ENCODE data around the gene REXO1. TPM values are rescaled to one million over a fixed set of nuclear protein-coding genes. Genes with fewer than 3 reads are reported as not detected.
"Not testable (repeated sequence)": the region's sequence is repeated elsewhere in the genome, so short reads cannot be mapped to it uniquely, and the experiment has no call there.

REXO1 gene
- total RNA-seq, 2 experiments from 2014 or later, result 46.5 to 47.5 TPM

DNA sequence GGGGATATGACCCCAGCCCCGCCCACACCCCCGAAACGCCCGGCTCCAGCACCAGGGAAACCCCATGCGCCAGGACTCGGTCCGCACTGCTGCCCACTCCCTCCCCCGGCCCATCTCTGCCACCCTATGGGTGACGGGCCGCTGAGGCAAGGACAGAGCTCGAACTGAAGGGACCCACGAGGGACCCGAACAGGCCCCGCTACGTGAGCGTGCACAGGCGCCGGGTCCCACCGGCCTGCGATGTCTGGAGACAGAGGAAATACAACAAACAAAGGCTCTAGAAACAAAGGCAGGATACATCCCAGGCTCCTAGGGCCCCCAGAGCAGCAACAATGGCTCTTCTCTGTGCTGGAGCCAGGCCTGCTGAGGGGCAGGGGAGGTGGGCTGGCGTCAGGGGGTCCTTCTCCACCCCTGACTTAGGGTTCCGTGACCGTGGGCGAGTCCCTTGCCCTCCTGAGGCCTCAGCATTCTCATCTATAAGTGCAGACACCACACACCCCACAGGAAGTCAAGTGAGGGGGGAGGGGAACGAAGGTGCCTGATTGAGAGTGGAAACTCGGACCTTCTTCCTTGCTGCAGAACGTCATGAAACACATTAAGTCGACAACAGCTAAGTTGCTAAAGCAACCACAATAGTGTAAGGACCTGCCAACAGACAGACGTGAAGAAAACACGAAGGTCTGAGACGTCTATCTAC is 34.0 kb upstream of the REXO1 start:
- DNase-seq, result peak; percentile 85
- Mint-ChIP-seq H3K4me3 (peak overlapping the region; percentile 98), H3K4me1 (peaks cover 38% of the 10 kb centered on the region), H3K9me3 (no peaks in the 10 kb centered on the region), H3K27me3 (no peaks in the 10 kb centered on the region), H3K27ac (peak overlapping the region; percentile 97), H3K36me3 (ENCODE audit: low read depth) (peaks cover 37% of the 10 kb centered on the region)
- ChIA-PET CTCF (interaction anchor here (1.0 to 1.5 kb wide), 3 partner anchors 15 to 185 kb away, joined by 3 to 4 read pairs (median 3); no protein-coding TSS in a partner anchor), POLR2A (interaction anchor here (1.0 to 6.6 kb wide), 7 partner anchors 7 to 41 kb away, joined by 3 to 111 read pairs (median 10); no protein-coding TSS in a partner anchor)

DNA sequence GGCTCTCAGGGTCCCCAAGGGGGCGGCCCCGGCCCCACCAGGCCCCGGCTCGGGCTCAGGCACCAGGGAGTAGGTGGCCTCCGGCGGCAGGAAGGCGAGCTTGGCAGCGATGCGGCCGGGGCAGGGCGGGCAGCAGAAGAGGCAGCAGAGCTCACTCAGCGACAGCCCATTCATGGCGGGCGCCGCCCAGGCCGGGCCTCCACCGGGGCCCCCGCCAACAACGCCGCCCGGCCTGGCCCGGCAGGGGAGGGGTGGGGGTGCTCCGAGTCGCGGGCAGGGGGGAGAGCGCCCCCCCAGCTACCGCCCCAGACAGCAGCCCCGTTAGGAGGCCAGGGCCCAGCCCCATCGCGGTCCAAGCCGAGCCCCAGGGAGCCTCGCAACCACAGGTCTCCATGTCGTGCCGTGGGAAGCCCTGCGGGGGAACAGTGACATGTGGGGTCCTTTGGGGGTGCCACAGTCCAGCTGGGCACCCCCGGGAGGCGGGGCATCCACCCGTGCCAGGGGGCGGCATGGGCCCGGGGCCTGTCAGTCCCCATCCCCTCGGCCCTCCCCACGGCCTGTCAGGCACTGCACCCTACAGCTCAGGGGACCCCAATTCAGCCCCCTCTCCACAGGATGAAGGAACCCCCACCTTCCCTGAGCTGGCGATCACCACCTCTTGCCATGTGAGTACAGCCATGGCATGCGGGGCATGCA is 33.3 kb upstream of the REXO1 start:
- POLR2A ChIA-PET, result interaction anchor here (1.1 to 5.6 kb wide), 5 partner anchors 12 to 42 kb away, joined by 3 to 111 read pairs (median 10); no protein-coding TSS in a partner anchor
- DNase-seq, result not testable (repeated sequence)

DNA sequence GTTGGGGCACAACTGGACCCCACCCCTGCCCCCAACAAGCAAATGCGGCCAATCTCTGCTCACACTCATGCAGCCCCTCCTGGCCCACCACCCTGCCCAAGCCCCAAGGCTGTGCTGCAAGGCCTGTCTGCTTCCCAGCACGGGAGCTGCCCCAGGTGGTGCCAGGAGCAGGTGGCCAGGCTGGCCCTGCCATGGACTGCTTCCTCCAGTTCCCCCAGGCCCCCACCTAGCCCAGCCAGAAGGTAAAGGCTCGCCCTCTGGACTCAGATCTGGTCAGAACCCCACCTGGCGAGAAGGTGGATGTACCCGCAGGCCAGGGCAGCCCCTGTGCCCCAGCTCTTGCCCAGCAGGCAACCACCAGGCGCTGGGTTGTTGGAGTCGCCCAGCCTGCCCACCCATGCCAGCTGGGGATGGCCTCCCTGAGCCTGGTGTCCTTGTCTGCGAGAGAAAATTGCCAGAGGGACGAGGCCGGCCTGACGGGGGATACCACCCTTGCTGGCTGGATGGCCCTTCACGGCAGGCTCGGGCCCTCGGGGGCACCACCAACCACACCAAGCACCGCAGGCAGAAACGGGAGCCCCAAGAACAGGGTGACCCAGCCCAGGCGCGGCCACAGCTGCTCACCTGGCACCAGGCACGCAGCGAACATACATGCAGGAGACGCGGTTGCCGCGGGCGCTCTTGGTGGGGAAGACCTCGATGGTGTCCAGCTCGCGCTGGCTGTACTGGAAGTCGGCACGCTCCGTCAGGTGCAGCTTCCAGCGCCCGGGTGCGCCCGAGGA is 32.5 kb upstream of the REXO1 start:
- no peak for DNase-seq
- Mint-ChIP-seq H3K27ac (no peak overlapping the region), H3K4me3 (peak overlapping the region; percentile 41), H3K4me1 (peaks cover 39% of the 10 kb centered on the region), H3K9me3 (no peaks in the 10 kb centered on the region), H3K36me3 (ENCODE audit: low read depth) (peaks cover 40% of the 10 kb centered on the region), H3K27me3 (no peaks in the 10 kb centered on the region)
- ChIA-PET CTCF (no interaction called here), POLR2A (interaction anchor here (3.0 to 5.6 kb wide), 2 partner anchors 16 to 25 kb away, joined by 10 to 111 read pairs; no protein-coding TSS in a partner anchor)

More for the DNA sequence above, 33.3 kb upstream of the REXO1 start:
- Mint-ChIP-seq H3K4me3 (peak overlapping the region; percentile 98), H3K27ac (peak overlapping the region; percentile 97), H3K4me1 (peaks cover 36% of the 10 kb centered on the region), H3K36me3 (ENCODE audit: low read depth) (peaks cover 37% of the 10 kb centered on the region)
- not testable (repeated sequence) for H3K9me3 Mint-ChIP-seq, H3K27me3 Mint-ChIP-seq
- CTCF ChIA-PET, result interaction anchor here (1.0 kb wide), 1 partner anchor 185 kb away, joined by 3 read pairs; no protein-coding TSS in a partner anchor

DNA sequence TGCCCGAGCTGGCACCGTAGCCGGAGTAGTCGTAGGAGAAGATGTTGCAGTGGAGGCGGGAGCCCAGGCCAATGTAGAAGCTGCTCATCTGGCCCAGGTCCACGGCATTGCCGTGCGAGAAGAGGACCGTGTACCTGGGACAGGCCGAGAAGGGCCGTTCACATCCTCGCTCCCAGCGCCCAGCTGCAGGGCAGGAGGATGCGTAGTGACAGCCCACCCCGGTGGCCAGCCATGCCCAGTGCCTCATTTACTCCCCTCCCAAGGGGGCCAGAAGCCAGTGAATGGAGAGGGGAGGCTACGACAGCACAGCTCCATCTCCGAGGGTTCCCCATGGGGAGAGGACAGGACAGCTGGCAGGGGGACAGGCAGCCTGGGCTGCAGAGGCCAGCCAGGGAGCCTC is 31.7 kb upstream of the REXO1 start:
- H3K27me3 Mint-ChIP-seq, DNase-seq, H3K4me3 Mint-ChIP-seq, POLR2A ChIA-PET, H3K9me3 Mint-ChIP-seq, CTCF ChIA-PET: not testable (repeated sequence)
- peak overlapping the region; percentile 35 for H3K27ac Mint-ChIP-seq
- peaks cover 47% of the 10 kb centered on the region for H3K36me3 Mint-ChIP-seq (ENCODE audit: low read depth)
- peaks cover 35% of the 10 kb centered on the region for H3K4me1 Mint-ChIP-seq

DNA sequence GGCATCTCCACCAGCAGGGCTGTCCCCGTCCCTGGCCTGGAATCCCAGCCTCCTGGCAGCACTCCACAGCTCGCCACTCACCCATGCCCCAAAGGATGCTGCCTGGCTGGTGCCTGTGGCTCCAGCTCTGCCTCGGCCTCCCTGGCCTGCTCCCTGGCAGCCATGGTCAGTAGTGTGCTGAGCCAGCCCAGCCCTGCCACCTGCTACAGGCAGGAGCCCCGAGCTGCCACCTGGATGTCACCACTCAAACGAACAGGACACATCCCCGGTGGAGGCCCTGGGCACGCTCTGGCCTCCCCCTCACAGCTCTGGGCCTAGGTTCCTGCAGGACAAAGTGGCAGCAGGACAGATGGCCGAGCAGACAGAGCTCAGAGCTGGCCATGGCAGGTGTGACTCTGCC is 30.3 kb upstream of the REXO1 start:
- DNase-seq, H3K27me3 Mint-ChIP-seq, H3K4me3 Mint-ChIP-seq, H3K27ac Mint-ChIP-seq, H3K9me3 Mint-ChIP-seq, CTCF ChIA-PET, POLR2A ChIA-PET: not testable (repeated sequence)
- peaks cover 43% of the 10 kb centered on the region for H3K4me1 Mint-ChIP-seq
- peaks cover 48% of the 10 kb centered on the region for H3K36me3 Mint-ChIP-seq (ENCODE audit: low read depth)

DNA sequence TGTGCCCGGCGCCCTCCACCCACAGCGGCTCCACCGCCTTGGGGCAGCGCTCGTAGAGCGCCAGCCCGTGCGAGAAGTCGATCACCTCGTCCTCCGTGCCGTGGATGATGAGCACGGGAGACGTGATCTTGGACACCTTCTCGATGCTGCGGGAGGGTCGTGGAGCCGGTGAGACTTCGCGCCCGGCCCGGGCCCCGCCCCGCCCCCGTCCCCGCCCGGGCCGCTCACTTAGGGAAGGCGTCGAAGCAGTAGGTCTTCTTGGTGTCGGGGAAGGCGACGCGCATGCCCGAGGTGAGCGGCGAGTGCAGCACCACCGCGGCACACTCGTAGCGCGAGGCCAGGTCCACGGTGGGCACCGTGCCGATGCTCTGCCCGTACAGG is 29.0 kb upstream of the REXO1 start:
- not testable (repeated sequence) for H3K4me3 Mint-ChIP-seq, H3K27me3 Mint-ChIP-seq, H3K27ac Mint-ChIP-seq, DNase-seq, H3K9me3 Mint-ChIP-seq
- H3K36me3 Mint-ChIP-seq (ENCODE audit: low read depth), result peaks cover 41% of the 10 kb centered on the region
- peaks cover 35% of the 10 kb centered on the region for H3K4me1 Mint-ChIP-seq
- CTCF ChIA-PET, result interaction anchor here (0.7 to 3.3 kb wide), 3 partner anchors 12 to 20 kb away, joined by 6 to 39 read pairs (median 18); no protein-coding TSS in a partner anchor
- POLR2A ChIA-PET, result interaction anchor here (1.7 to 4.2 kb wide), 3 partner anchors 8 to 20 kb away, joined by 11 to 47 read pairs (median 12); partner anchors contain the start of gene ABHD17A

DNA sequence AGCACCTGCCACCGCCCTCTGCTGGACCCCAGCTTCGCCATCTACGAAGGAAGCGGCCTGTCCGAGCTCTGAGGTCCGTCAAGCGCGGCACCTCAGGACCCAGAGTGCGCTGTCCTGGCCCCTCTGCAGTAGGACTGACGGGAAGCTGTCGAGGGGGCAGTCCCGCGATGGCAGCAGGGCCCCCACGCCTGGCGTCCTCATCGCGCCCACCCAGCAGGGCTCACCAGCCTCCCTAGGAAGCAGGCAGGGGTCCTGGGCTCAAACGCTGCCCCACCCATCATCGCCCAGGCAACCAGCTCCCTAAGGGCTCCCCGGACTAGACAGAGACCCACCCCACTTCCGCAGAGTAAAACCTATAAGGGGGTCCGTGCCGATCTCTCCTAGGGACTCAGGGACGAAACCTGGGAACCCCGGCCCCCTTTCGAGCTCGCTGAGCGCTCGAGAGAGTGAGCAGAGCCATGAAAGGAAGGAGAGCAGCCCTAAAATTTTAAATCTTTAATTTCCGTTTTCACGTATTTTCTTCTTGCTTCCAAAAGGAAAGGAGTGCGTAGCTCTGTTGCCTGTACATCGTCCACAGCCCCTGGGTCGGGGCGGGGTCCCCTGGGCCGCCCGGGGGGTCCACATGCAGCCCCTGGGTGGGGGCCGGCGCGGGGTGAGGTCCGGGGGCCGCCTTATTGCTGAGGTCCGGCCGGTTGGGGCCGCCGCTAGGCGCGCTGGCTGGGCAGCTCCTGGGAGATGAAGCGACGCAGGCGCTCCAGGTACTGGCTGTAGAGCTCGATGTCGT is 28.4 kb upstream of the REXO1 start:
- CTCF ChIA-PET, result interaction anchor here (0.6 to 3.3 kb wide), 6 partner anchors 11 to 223 kb away, joined by 3 to 39 read pairs (median 5); no protein-coding TSS in a partner anchor
- Mint-ChIP-seq H3K27ac (peak overlapping the region; percentile 99), H3K36me3 (ENCODE audit: low read depth) (peaks cover 37% of the 10 kb centered on the region), H3K4me3 (peak overlapping the region; percentile 99), H3K4me1 (peaks cover 30% of the 10 kb centered on the region)
- POLR2A ChIA-PET, result interaction anchor here (0.8 to 4.2 kb wide), 9 partner anchors 9 to 218 kb away, joined by 3 to 74 read pairs (median 8); partner anchors contain the start of gene ABHD17A
- H3K27me3 Mint-ChIP-seq, DNase-seq, H3K9me3 Mint-ChIP-seq: not testable (repeated sequence)

DNA sequence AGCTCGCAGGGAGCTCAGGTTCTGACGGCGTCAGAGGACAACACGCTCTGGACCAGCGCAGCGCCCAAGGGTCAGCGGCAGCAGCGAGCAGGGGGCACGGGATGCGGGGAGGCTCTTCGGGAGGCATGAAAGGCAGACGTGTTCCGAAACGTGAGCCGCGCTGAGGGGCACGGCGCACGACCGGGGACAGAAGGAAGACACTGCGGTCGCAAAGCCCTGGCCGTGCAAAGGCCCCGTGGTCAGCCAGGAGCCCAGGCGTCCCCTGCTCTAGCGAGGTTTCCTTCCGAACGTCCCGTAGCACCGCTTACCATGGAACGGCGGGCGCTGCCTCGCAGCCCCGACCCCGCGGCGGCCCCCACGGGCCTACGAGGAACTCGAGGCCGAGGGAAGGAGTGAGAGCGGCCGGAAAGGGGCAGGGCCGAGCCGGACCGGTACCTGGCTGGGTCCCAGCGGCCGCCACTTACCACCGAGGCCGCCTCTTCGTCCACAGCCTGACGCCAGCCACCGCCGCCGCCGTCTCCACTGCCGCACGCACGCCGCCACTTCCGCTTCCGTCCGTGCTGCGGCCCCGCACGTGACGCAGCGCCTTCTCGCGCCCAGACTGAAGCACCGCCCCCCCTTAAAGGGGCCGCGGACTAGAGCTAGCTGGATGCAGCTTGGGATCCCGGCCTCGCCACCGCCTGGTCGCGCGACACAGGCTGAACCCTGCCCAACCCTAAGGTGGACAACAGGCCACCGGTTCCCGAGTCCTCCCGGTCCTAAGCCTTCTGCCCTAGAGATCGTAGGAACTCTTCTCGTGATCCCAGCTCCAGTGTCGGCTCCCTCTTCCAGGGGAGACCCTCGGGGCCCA is 27.6 kb upstream of the REXO1 start:
- peaks cover 35% of the 10 kb centered on the region for H3K36me3 Mint-ChIP-seq (ENCODE audit: low read depth)
- H3K27ac Mint-ChIP-seq, result peak overlapping the region; percentile 99
- H3K27me3 Mint-ChIP-seq, result no peaks in the 10 kb centered on the region
- H3K4me3 Mint-ChIP-seq, result peak overlapping the region; percentile 99
- CTCF ChIA-PET, result interaction anchor here (0.6 to 3.3 kb wide), 6 partner anchors 11 to 222 kb away, joined by 3 to 39 read pairs (median 6); no protein-coding TSS in a partner anchor
- POLR2A ChIA-PET, result interaction anchor here (0.6 to 4.2 kb wide), 20 partner anchors 9 to 276 kb away, joined by 3 to 74 read pairs (median 4); partner anchors contain the start of genes ABHD17A and AP3D1
- peaks cover 28% of the 10 kb centered on the region for H3K4me1 Mint-ChIP-seq
- peak; percentile 92 for DNase-seq
- no peaks in the 10 kb centered on the region for H3K9me3 Mint-ChIP-seq

DNA sequence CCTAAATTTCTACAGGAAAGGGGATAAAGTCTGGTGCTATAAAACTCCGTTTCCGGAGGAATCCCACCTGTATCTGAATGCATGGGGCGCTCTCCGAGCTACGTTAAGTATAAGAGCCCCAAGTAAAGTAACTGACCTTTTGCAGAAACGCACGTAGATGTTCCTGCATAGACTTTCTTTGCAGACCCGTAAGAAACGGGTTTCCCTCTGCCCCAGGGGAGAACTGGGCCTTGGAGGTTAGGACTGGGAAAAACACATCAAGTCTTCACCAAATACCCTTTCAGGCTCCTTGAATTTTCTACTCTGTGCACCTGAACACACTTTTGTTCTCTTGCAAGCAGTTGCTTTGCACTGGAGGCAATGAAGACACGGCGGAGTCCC is 27.0 kb upstream of the REXO1 start:
- not testable (repeated sequence) for H3K9me3 Mint-ChIP-seq, DNase-seq, H3K27me3 Mint-ChIP-seq
- peak overlapping the region; percentile 99 for H3K27ac Mint-ChIP-seq
- peaks cover 39% of the 10 kb centered on the region for H3K36me3 Mint-ChIP-seq (ENCODE audit: low read depth)
- H3K4me3 Mint-ChIP-seq, result peak overlapping the region; percentile 99
- ChIA-PET CTCF (interaction anchor here (1.4 to 3.3 kb wide), 3 partner anchors 10 to 22 kb away, joined by 3 to 39 read pairs (median 7); no protein-coding TSS in a partner anchor), POLR2A (interaction anchor here (0.6 to 4.2 kb wide), 15 partner anchors 9 to 276 kb away, joined by 3 to 74 read pairs (median 7); partner anchors contain the start of genes ABHD17A and AP3D1)
- peaks cover 28% of the 10 kb centered on the region for H3K4me1 Mint-ChIP-seq

DNA sequence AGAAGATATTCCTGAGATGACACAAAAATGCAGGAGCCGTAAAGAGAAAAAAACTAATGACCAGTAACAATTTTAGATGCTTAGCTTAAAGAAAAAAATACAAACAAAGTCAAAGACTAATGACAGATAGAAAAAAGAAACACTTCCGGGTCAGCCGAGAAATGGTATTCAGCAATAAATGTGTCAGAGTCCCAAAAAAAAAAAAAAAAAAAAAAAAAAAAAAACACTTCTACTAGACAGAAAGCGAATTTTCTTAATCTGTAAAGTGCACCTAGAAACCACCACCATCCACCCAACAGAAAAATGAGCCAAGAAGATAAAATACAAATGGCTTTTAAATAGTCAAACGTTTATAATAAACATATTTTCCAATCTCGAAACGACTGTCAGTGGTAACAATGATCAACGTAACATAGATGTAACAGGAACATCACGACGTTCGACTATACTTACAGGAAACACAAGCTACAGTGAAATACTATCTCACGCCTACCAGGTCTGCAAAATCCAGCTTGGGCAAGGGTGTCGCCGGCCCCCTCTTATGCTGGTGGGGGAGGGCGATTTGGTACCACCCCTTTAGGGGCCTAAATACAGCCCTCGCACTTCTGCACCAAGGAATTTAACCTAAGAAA is 26.4 kb upstream of the REXO1 start:
- Mint-ChIP-seq H3K27ac (peak overlapping the region; percentile 99), H3K4me3 (peak overlapping the region; percentile 99), H3K27me3 (no peaks in the 10 kb centered on the region), H3K36me3 (ENCODE audit: low read depth) (peaks cover 41% of the 10 kb centered on the region), H3K9me3 (no peaks in the 10 kb centered on the region), H3K4me1 (peaks cover 29% of the 10 kb centered on the region)
- CTCF ChIA-PET, result interaction anchor here (1.4 to 3.3 kb wide), 3 partner anchors 9 to 23 kb away, joined by 3 to 39 read pairs (median 7); no protein-coding TSS in a partner anchor
- DNase-seq, result no peak
- POLR2A ChIA-PET, result interaction anchor here (0.6 to 4.2 kb wide), 15 partner anchors 8 to 277 kb away, joined by 3 to 74 read pairs (median 7); partner anchors contain the start of genes ABHD17A and AP3D1
